Measurements from ENCODE around the gene LSS. TPM values are rescaled to one million over a fixed set of nuclear protein-coding genes. Genes with fewer than 3 reads are reported as not detected.

LSS gene
- total RNA-seq, 3 donors from 2014 or later (not counting 1 experiment from before 2014, with no cell fraction given), result 59.9 to 82.2 (median 62.7) TPM

DNA sequence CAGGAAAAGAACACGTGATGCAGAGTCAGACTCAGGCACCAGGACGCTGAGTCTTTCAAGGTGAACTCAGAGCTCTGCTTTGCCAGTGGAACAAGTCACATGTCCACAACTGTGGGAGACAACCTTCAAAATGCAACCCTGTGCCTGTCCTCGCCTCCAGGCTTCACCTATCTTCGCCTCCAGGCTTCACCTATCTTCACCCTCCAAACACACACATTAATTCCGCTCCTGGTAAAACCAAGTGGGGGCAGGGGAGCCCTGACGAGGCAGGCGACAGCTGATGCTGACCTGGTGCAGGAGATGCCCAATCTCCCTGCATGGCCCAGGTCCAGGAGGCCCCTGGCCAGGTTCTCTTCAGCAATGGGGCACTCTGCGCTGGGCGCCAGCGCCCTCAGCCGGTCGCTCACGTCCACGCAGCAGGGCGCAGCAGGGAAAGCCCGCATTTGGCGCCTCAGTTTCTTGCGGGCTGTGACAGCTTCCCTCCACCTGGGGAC is 28.0 kb upstream of the LSS start:
- Mint-ChIP-seq H3K4me1 (peaks cover 25 to 32% of the 10 kb centered on the region in 2 donors), H3K36me3 (peaks cover 7% of the 10 kb centered on the region), H3K9me3 (no peaks in the 10 kb centered on the region), H3K4me3 (no peak overlapping the region), H3K27ac (peak overlapping the region in 1 of 2 donors; percentile 96), H3K27me3 (ENCODE audit: low read depth in 2 of 2) (no peaks in the 10 kb centered on the region)
- Histone ChIP-seq H3K4me3 (ENCODE audit: low read length) (no peak overlapping the region), H3K9me3 (ENCODE audit: control insufficient read depth, insufficient read depth, low read length) (no peaks in the 10 kb centered on the region), H3K27ac (ENCODE audit: low read length) (no peak overlapping the region), H3K4me1 (ENCODE audit: control insufficient read depth, insufficient read depth, low read length) (peaks cover 26% of the 10 kb centered on the region), H3K36me3 (ENCODE audit: control insufficient read depth, insufficient read depth, low read length) (peaks cover 67% of the 10 kb centered on the region), H3K27me3 (ENCODE audit: control insufficient read depth, insufficient read depth, low read length) (no peaks in the 10 kb centered on the region)
- WGBS (ENCODE audit: insufficient coverage), result 98% methylated on average over 18 of the region's 18 CpGs
- intact Hi-C loops (cut with micrococcal nuclease), result no loop called here
- ATAC-seq (no peak), DNase-seq (no peak)
- TF ChIP-seq, protein P1, sequence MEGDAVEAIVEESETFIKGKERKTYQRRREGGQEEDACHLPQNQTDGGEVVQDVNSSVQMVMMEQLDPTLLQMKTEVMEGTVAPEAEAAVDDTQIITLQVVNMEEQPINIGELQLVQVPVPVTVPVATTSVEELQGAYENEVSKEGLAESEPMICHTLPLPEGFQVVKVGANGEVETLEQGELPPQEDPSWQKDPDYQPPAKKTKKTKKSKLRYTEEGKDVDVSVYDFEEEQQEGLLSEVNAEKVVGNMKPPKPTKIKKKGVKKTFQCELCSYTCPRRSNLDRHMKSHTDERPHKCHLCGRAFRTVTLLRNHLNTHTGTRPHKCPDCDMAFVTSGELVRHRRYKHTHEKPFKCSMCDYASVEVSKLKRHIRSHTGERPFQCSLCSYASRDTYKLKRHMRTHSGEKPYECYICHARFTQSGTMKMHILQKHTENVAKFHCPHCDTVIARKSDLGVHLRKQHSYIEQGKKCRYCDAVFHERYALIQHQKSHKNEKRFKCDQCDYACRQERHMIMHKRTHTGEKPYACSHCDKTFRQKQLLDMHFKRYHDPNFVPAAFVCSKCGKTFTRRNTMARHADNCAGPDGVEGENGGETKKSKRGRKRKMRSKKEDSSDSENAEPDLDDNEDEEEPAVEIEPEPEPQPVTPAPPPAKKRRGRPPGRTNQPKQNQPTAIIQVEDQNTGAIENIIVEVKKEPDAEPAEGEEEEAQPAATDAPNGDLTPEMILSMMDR (IDR thresholded peaks at IDR 0.05), result no peak

DNA sequence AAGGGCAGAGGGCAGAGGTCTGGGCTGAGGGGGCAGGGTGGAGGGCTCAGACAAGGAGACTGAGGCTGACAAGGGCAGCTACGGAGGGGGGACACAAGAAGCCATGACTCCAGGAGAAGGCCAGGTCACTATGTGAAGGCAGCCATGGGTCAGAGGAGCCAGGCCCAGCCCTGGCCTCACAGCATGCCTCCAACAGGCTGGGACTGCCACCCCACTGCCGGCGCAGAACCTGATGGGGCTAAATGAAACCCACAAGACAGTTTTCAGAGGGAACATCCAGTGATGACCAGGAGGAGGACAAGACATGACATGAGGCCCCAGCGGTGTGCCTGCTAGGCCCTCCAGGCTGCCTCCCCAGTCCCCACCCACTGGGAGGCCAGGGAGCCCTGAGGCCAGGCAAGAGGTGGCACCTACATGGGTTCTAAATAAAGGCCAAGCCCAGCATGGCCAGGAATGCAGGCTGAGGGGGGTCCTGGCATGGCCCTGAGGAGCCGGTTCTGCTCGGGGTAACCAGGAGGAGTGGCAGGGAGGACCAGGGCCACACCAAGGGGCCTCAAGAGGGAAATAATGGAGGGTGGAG is 27.3 kb upstream of the LSS start:
- H3K4me1 Mint-ChIP-seq, result peaks cover 28 to 34% of the 10 kb centered on the region in 2 donors
- Histone ChIP-seq H3K36me3 (ENCODE audit: control insufficient read depth, insufficient read depth, low read length) (peaks cover 68% of the 10 kb centered on the region), H3K27ac (ENCODE audit: low read length) (no peak overlapping the region), H3K4me1 (ENCODE audit: control insufficient read depth, insufficient read depth, low read length) (peaks cover 26% of the 10 kb centered on the region), H3K4me3 (ENCODE audit: low read length) (no peak overlapping the region), H3K9me3 (ENCODE audit: control insufficient read depth, insufficient read depth, low read length) (no peaks in the 10 kb centered on the region), H3K27me3 (ENCODE audit: control insufficient read depth, insufficient read depth, low read length) (no peaks in the 10 kb centered on the region)
- 98% methylated on average over 6 of the region's 6 CpGs for WGBS (ENCODE audit: insufficient coverage)
- DNase-seq, result no peak
- TF ChIP-seq, protein P1 (IDR thresholded peaks at IDR 0.05), result no peak
- H3K9me3 Mint-ChIP-seq, result no peaks in the 10 kb centered on the region
- no peak overlapping the region for H3K4me3 Mint-ChIP-seq
- H3K27ac Mint-ChIP-seq, result peak overlapping the region in 1 of 2 donors; percentile 96
- no peak for ATAC-seq
- peaks cover 7% of the 10 kb centered on the region for H3K36me3 Mint-ChIP-seq
- intact Hi-C loops (cut with micrococcal nuclease), result no loop called here
- H3K27me3 Mint-ChIP-seq (ENCODE audit: low read depth in 2 of 2), result no peaks in the 10 kb centered on the region

DNA sequence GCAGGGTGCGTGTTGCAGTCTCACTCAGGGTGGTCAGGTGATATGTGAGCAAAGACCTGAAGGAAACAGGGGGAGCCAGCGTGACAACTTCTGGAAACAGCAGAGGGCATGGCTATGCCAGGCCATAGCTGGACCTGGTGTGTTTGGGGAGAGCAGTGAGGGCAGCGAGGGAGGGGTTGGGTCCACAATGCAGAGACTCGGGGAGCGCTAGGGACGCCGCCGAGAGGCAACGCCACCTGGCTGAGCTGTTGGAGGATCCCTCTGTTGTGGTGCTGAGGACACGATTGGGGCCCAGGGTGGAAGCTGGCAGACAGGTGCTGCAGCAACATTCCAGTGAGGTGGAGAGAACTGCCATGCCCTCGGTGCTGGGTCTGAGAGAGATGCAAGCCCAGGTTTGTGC is 26.6 kb upstream of the LSS start:
- H3K27me3 Mint-ChIP-seq (ENCODE audit: low read depth in 2 of 2), result no peaks in the 10 kb centered on the region
- 97% methylated on average over 11 of the region's 11 CpGs for WGBS (ENCODE audit: insufficient coverage)
- H3K27me3 ChIP-seq (ENCODE audit: control insufficient read depth, insufficient read depth, low read length), result no peaks in the 10 kb centered on the region
- no peaks in the 10 kb centered on the region for H3K9me3 Mint-ChIP-seq
- peaks cover 34 to 41% of the 10 kb centered on the region in 2 donors for H3K4me1 Mint-ChIP-seq
- intact Hi-C loops (cut with micrococcal nuclease), result no loop called here
- H3K36me3 ChIP-seq (ENCODE audit: control insufficient read depth, insufficient read depth, low read length), result peaks cover 67% of the 10 kb centered on the region
- H3K27ac ChIP-seq (ENCODE audit: low read length), result no peak overlapping the region
- no peak overlapping the region for H3K4me3 ChIP-seq (ENCODE audit: low read length)
- H3K27ac Mint-ChIP-seq, result peak overlapping the region; percentile 96 to 97
- H3K4me1 ChIP-seq (ENCODE audit: control insufficient read depth, insufficient read depth, low read length), result peaks cover 29% of the 10 kb centered on the region
- H3K4me3 Mint-ChIP-seq, result no peak overlapping the region
- ATAC-seq (no peak), DNase-seq (no peak)
- H3K9me3 ChIP-seq (ENCODE audit: control insufficient read depth, insufficient read depth, low read length), result no peaks in the 10 kb centered on the region
- peaks cover 7% of the 10 kb centered on the region for H3K36me3 Mint-ChIP-seq
- TF ChIP-seq, protein P1 (IDR thresholded peaks at IDR 0.05), result no peak

All from natural killer cell (primary cell).